WI38 (cell line): ENCODE data around the gene ARL15.
A peak's percentile ranks its signal among the peaks of the same experiment; 100 is the strongest.
"Not testable (repeated sequence)": the region's sequence is repeated elsewhere in the genome, so short reads cannot be mapped to it uniquely, and the experiment has no call there.

Experiments used
- H3K4me3 ChIP-seq: 2 replicates; pipeline ENCODE4 v1.5.1; 2011; ENCODE audit warnings: low read depth, mild to moderate bottlenecking, control low read depth, low read length
- CTCF ChIP-seq: IDR thresholded peaks from 2 replicates; pipeline ENCODE4 v1.5.1; 2012; ENCODE audit warnings: low read depth, mild to moderate bottlenecking, control low read depth, low read length

Gene ARL15

GRCh38 chr5:54310433-54311175 lies at the start of gene ARL15:
Gene ARL15, minus strand, starts transcription at chr5:54310573.
- H3K4me3 ChIP-seq: peak within 1 kb of the TSS; percentile 91
- TF ChIP-seq CTCF: no peak

GRCh38 chr5:54360089-54360488 lies 49.7 kb upstream of the ARL15 start:
- H3K4me3 ChIP-seq: no peak overlapping the region
- no peak for TF ChIP-seq CTCF

GRCh38 chr5:54357408-54358058 lies 47.2 kb upstream of the ARL15 start:
- TF ChIP-seq CTCF: no peak
- no peak overlapping the region for H3K4me3 ChIP-seq

GRCh38 chr5:54353933-54354564 lies 43.7 kb upstream of the ARL15 start:
- H3K4me3 ChIP-seq: not testable (repeated sequence)

GRCh38 chr5:54352580-54352979 lies 42.2 kb upstream of the ARL15 start:
- H3K4me3 ChIP-seq: not testable (repeated sequence)

GRCh38 chr5:54347221-54347865 lies 37.0 kb upstream of the ARL15 start:
- H3K4me3 ChIP-seq: no peak overlapping the region
- no peak for TF ChIP-seq CTCF

- no peak for TF ChIP-seq CTCF
- no peak overlapping the region for H3K4me3 ChIP-seq
Measured at GRCh38 chr5:54344653-54345052, 34.3 kb upstream of the ARL15 start.

GRCh38 chr5:54341971-54342370 lies 31.6 kb upstream of the ARL15 start:
- no peak overlapping the region for H3K4me3 ChIP-seq
- no peak for TF ChIP-seq CTCF
